Activated T-helper 1 cell treated with anti-CD3 and anti-CD28 coated beads, Interleukin-12 subunit alpha, Interleukin-12 subunit beta, Interleukin-2, Interleukin-4 antibody, amounts not matched to agents 30 ng/mL and 10 ng/mL and 1 ng/mL, durations not matched to agents 14 hours and 24 hours and 36 hours (primary cell): ENCODE results near the gene ASPM. TPM values are rescaled to one million over a fixed set of nuclear protein-coding genes. Genes with fewer than 3 reads are reported as not detected.

Source experiments
- DNase-seq: peaks from one replicate; pipeline ENCODE4 v3.0.0; 2021; ENCODE audit warnings: low spot score
- H3K27ac Mint-ChIP-seq: one replicate; pipeline ENCODE4 v1.8.0; 2021; ENCODE audit warnings: mild to moderate bottlenecking, mixed read lengths
- H3K27me3 Mint-ChIP-seq: one replicate; pipeline ENCODE4 v1.8.0; 2022; ENCODE audit warnings: mild to moderate bottlenecking, moderate library complexity, mixed read lengths; ENCODE audit not compliant: insufficient read depth
- H3K36me3 Mint-ChIP-seq: one replicate; pipeline ENCODE4 v1.8.0; 2021; ENCODE audit warnings: low read depth, mixed read lengths
- H3K4me1 Mint-ChIP-seq: one replicate; pipeline ENCODE4 v1.8.0; 2021; ENCODE audit warnings: low read depth, mixed read lengths
- H3K4me3 Mint-ChIP-seq: one replicate; pipeline ENCODE4 v1.8.0; 2021; ENCODE audit warnings: mild to moderate bottlenecking, moderate library complexity, mixed read lengths
- H3K9me3 Mint-ChIP-seq: one replicate; pipeline ENCODE4 v1.8.0; 2021; ENCODE audit warnings: mixed read lengths
- intact Hi-C: fragments of 100-400 bp; cut with micrococcal nuclease; formaldehyde crosslinking; loops from one replicate; pipeline ENCODE4 v1.15.1; 2024
- total RNA-seq: library from RNA; stranded (reverse); gene quantifications from 2 replicates; pipeline ENCODE4 v1.2.3, GENCODE V29; 2022

ASPM gene
- total RNA-seq, 1 donor from 2014 or later, result 26.8 TPM

GRCh38 chr1:197171531-197171930 lies 25.1 kb upstream of the ASPM start:
- DNase-seq, result no peak
- Mint-ChIP-seq H3K27me3 (no peaks in the 10 kb centered on the region), H3K36me3 (peaks cover 18% of the 10 kb centered on the region), H3K4me3 (no peak overlapping the region), H3K9me3 (no peaks in the 10 kb centered on the region), H3K4me1 (peaks cover 6% of the 10 kb centered on the region), H3K27ac (no peak overlapping the region)
- intact Hi-C loops, result no loop called here

GRCh38 chr1:197170538-197170937 lies 24.1 kb upstream of the ASPM start:
- no peaks in the 10 kb centered on the region for H3K9me3 Mint-ChIP-seq
- DNase-seq, result no peak
- no peak overlapping the region for H3K27ac Mint-ChIP-seq
- intact Hi-C loops, result no loop called here
- no peak overlapping the region for H3K4me3 Mint-ChIP-seq
- H3K27me3 Mint-ChIP-seq, result no peaks in the 10 kb centered on the region
- H3K36me3 Mint-ChIP-seq, result peaks cover 18% of the 10 kb centered on the region
- peaks cover 6% of the 10 kb centered on the region for H3K4me1 Mint-ChIP-seq

GRCh38 chr1:197159461-197159860 lies 13.0 kb upstream of the ASPM start:
- H3K4me3 Mint-ChIP-seq, result no peak overlapping the region
- peaks cover 11% of the 10 kb centered on the region for H3K36me3 Mint-ChIP-seq
- no peaks in the 10 kb centered on the region for H3K9me3 Mint-ChIP-seq
- no peak for DNase-seq
- intact Hi-C loops, result no loop called here
- no peaks in the 10 kb centered on the region for H3K4me1 Mint-ChIP-seq
- H3K27me3 Mint-ChIP-seq, result no peaks in the 10 kb centered on the region
- H3K27ac Mint-ChIP-seq, result no peak overlapping the region

GRCh38 chr1:197156692-197157091 lies 10.2 kb upstream of the ASPM start:
- no peaks in the 10 kb centered on the region for H3K4me1 Mint-ChIP-seq
- H3K4me3 Mint-ChIP-seq, result no peak overlapping the region

GRCh38 chr1:197152662-197153061 lies 6.2 kb upstream of the ASPM start:
- no peak overlapping the region for H3K27ac Mint-ChIP-seq
- no peaks in the 10 kb centered on the region for H3K4me1 Mint-ChIP-seq
- H3K36me3 Mint-ChIP-seq, result no peaks in the 10 kb centered on the region
- H3K4me3 Mint-ChIP-seq, result no peak overlapping the region
- no peak for DNase-seq
- intact Hi-C loops, result no loop called here
- no peaks in the 10 kb centered on the region for H3K9me3 Mint-ChIP-seq
- H3K27me3 Mint-ChIP-seq, result no peaks in the 10 kb centered on the region

More at GRCh38 chr1:197156692-197157091, 10.2 kb upstream of the ASPM start:
- Mint-ChIP-seq H3K27ac (no peak overlapping the region), H3K36me3 (peaks cover 8% of the 10 kb centered on the region), H3K27me3 (no peaks in the 10 kb centered on the region), H3K9me3 (no peaks in the 10 kb centered on the region)
- intact Hi-C loops, result no loop called here
- no peak for DNase-seq

GRCh38 chr1:197151185-197151584 lies 4.7 kb upstream of the ASPM start:
- H3K4me1 Mint-ChIP-seq, result no peaks in the 10 kb centered on the region
- H3K27ac Mint-ChIP-seq, result no peak overlapping the region

GRCh38 chr1:197150336-197151005 lies 4.0 kb upstream of the ASPM start:
- no peaks in the 10 kb centered on the region for H3K27me3 Mint-ChIP-seq
- intact Hi-C loops, result no loop called here
- no peak overlapping the region for H3K4me3 Mint-ChIP-seq
- no peak for DNase-seq
- no peaks in the 10 kb centered on the region for H3K36me3 Mint-ChIP-seq
- no peak overlapping the region for H3K27ac Mint-ChIP-seq
- H3K4me1 Mint-ChIP-seq, result no peaks in the 10 kb centered on the region
- no peaks in the 10 kb centered on the region for H3K9me3 Mint-ChIP-seq

More at GRCh38 chr1:197151185-197151584, 4.7 kb upstream of the ASPM start:
- DNase-seq, result no peak
- Mint-ChIP-seq H3K4me3 (no peak overlapping the region), H3K9me3 (no peaks in the 10 kb centered on the region), H3K36me3 (no peaks in the 10 kb centered on the region), H3K27me3 (no peaks in the 10 kb centered on the region)
- intact Hi-C loops, result no loop called here

- intact Hi-C loops, result loop anchor here (5.0 to 10.0 kb wide), 2 partner anchors 33 to 625 kb away; partner anchors contain the start of gene DENND1B
- H3K27ac Mint-ChIP-seq, result no peak overlapping the region
- no peak overlapping the region for H3K4me3 Mint-ChIP-seq
- no peaks in the 10 kb centered on the region for H3K9me3 Mint-ChIP-seq
- peaks cover 7% of the 10 kb centered on the region for H3K4me1 Mint-ChIP-seq
- DNase-seq, result no peak
- no peaks in the 10 kb centered on the region for H3K36me3 Mint-ChIP-seq
- H3K27me3 Mint-ChIP-seq, result no peaks in the 10 kb centered on the region
These were observed 2.9 kb upstream of the ASPM start for GRCh38 chr1:197149340-197149739.

GRCh38 chr1:197145446-197146024 lies 934 bp downstream of the ASPM start:
- DNase-seq, result no peak
- Mint-ChIP-seq H3K4me3 (peak overlapping the region; percentile 86), H3K36me3 (peaks cover 18% of the 10 kb centered on the region), H3K27ac (peak overlapping the region; percentile 93), H3K4me1 (peaks cover 37% of the 10 kb centered on the region), H3K9me3 (no peaks in the 10 kb centered on the region), H3K27me3 (no peaks in the 10 kb centered on the region)
- intact Hi-C loops, result loop anchor here (1.0 to 10.0 kb wide), 3 partner anchors 9 to 629 kb away; partner anchors contain the start of gene DENND1B

- Mint-ChIP-seq H3K9me3 (no peaks in the 10 kb centered on the region), H3K36me3 (peaks cover 23% of the 10 kb centered on the region), H3K27me3 (no peaks in the 10 kb centered on the region), H3K4me1 (peaks cover 44% of the 10 kb centered on the region), H3K27ac (peak overlapping the region; percentile 83), H3K4me3 (peak overlapping the region; percentile 86)
- DNase-seq, result no peak
- intact Hi-C loops, result loop anchor here (5.0 to 10.0 kb wide), 2 partner anchors 38 to 630 kb away; partner anchors contain the start of gene DENND1B
These were observed 1.7 kb downstream of the ASPM start for GRCh38 chr1:197144570-197145325.

- no peak overlapping the region for H3K27ac Mint-ChIP-seq
- peaks cover 55% of the 10 kb centered on the region for H3K4me1 Mint-ChIP-seq
- no peak for DNase-seq
- peaks cover 27% of the 10 kb centered on the region for H3K36me3 Mint-ChIP-seq
- no peaks in the 10 kb centered on the region for H3K27me3 Mint-ChIP-seq
- H3K4me3 Mint-ChIP-seq, result peak overlapping the region; percentile 9
- intact Hi-C loops, result loop anchor here (10.0 kb wide), 1 partner anchor 632 kb away; the partner anchor contains the start of gene DENND1B
- H3K9me3 Mint-ChIP-seq, result no peaks in the 10 kb centered on the region
These were observed 3.2 kb downstream of the ASPM start for GRCh38 chr1:197143276-197143675.

- peaks cover 33% of the 10 kb centered on the region for H3K36me3 Mint-ChIP-seq
- H3K27ac Mint-ChIP-seq, result no peak overlapping the region
- peak overlapping the region; percentile 49 for H3K4me3 Mint-ChIP-seq
- intact Hi-C loops, result loop anchor here (10.0 kb wide), 1 partner anchor 633 kb away; the partner anchor contains the start of gene DENND1B
- DNase-seq, result no peak
- peaks cover 55% of the 10 kb centered on the region for H3K4me1 Mint-ChIP-seq
- no peaks in the 10 kb centered on the region for H3K27me3 Mint-ChIP-seq
- H3K9me3 Mint-ChIP-seq, result no peaks in the 10 kb centered on the region
These were observed 4.9 kb downstream of the ASPM start for GRCh38 chr1:197141575-197141974.

GRCh38 chr1:197140121-197140520 lies 6.3 kb downstream of the ASPM start:
- intact Hi-C loops, result loop anchor here (10.0 kb wide), 1 partner anchor 635 kb away; the partner anchor contains the start of gene DENND1B
- Mint-ChIP-seq H3K9me3 (no peaks in the 10 kb centered on the region), H3K27ac (peak overlapping the region; percentile 70), H3K4me1 (peaks cover 59% of the 10 kb centered on the region), H3K36me3 (peaks cover 33% of the 10 kb centered on the region), H3K4me3 (no peak overlapping the region), H3K27me3 (no peaks in the 10 kb centered on the region)
- no peak for DNase-seq
